Fibroblast of mammary gland (primary cell): ENCODE results near the gene PDE3B.
"Not testable (repeated sequence)": the region's sequence is repeated elsewhere in the genome, so short reads cannot be mapped to it uniquely, and the experiment has no call there.

Experiments used
- DNase-seq: peaks from one replicate; pipeline ENCODE4 v3.0.0-alpha.2; 2010; ENCODE audit warnings: low read depth
- H3K4me3 ChIP-seq: 2 replicates; pipeline ENCODE4 v1.5.1; 2011; ENCODE audit warnings: low read depth, mild to moderate bottlenecking, low read length, moderate library complexity; ENCODE audit not compliant: control insufficient read depth
- CTCF ChIP-seq: conservative IDR thresholded peaks from 2 replicates; pipeline ENCODE4 v1.5.1; 2011; ENCODE audit warnings: low read depth, low read length, inconsistent platforms; ENCODE audit not compliant: control insufficient read depth, insufficient read depth

Gene PDE3B

GRCh38 chr11:14881576-14882193 is 238.1 kb downstream of the PDE3B start:
- DNase-seq = no peak
- H3K4me3 ChIP-seq = no peak overlapping the region
- TF ChIP-seq CTCF = no peak

GRCh38 chr11:14882196-14882595 is 238.6 kb downstream of the PDE3B start:
- H3K4me3 ChIP-seq = no peak overlapping the region
- no peak for DNase-seq
- TF ChIP-seq CTCF = no peak

- DNase-seq, H3K4me3 ChIP-seq: not testable (repeated sequence)
Measured at GRCh38 chr11:14883683-14884082, 240.1 kb downstream of the PDE3B start.

GRCh38 chr11:14884667-14885273 is 241.2 kb downstream of the PDE3B start:
- no peak overlapping the region for H3K4me3 ChIP-seq
- no peak for TF ChIP-seq CTCF
- DNase-seq = no peak

- no peak for TF ChIP-seq CTCF
- H3K4me3 ChIP-seq = no peak overlapping the region
- no peak for DNase-seq
Measured at GRCh38 chr11:14886513-14886912, 242.9 kb downstream of the PDE3B start.

GRCh38 chr11:14891143-14892035 is 247.8 kb downstream of the PDE3B start:
- peak; percentile 81 for DNase-seq
- peak overlapping the region; percentile 82 for H3K4me3 ChIP-seq
- TF ChIP-seq CTCF = no peak

- TF ChIP-seq CTCF = no peak
- peak; percentile 95 for DNase-seq
- H3K4me3 ChIP-seq = peak within 1 kb of the TSS; percentile 82
Measured at GRCh38 chr11:14892036-14892556, 248.5 kb downstream of the PDE3B start, which contains the start of gene CYP2R1. TSS of gene CYP2R1 (minus strand) at chr11:14892231. CDS start at chr11:14892205, 26 bp downstream.
